Measurements from ENCODE around the gene MAP3K4. TPM values are rescaled to one million over a fixed set of nuclear protein-coding genes. Genes with fewer than 3 reads are reported as not detected.

The MAP3K4 gene
- total RNA-seq, 1 donor: 31.5 TPM

GRCh38 chr6:161164182-161164625 is 172.6 kb downstream of the MAP3K4 start:
- no peak for TF ChIP-seq CTCF (IDR thresholded peaks at IDR 0.05; ENCODE audit: insufficient read depth, low read depth, low read length)
- H3K4me3 ChIP-seq (ENCODE audit: low read depth, low read length): no peak overlapping the region
- no peak for DNase-seq (ENCODE audit: low read depth)

DNA sequence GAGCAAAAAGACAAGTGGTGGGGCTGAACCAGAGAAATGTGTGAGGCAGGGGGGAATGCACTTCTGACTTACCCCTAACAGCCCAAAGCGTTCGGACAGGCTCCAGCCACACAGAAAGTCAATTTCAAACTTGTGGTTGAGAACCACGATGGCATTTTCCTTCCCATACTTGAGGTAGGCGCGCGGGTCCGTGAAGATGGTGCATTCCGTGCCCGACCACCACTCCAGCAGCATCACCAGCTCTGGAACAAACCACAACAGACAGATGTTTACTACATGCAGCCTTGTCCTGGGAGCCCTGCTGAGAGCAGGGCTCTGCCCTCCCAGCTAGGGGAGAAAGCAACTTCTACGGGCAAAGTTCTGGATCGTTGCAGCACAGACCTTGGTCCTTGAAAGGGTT is 174.6 kb downstream of the MAP3K4 start:
- no peak for DNase-seq (ENCODE audit: low read depth)
- TF ChIP-seq CTCF (IDR thresholded peaks at IDR 0.05; ENCODE audit: insufficient read depth, low read depth, low read length): no peak
- H3K4me3 ChIP-seq (ENCODE audit: low read depth, low read length): no peak overlapping the region

DNA sequence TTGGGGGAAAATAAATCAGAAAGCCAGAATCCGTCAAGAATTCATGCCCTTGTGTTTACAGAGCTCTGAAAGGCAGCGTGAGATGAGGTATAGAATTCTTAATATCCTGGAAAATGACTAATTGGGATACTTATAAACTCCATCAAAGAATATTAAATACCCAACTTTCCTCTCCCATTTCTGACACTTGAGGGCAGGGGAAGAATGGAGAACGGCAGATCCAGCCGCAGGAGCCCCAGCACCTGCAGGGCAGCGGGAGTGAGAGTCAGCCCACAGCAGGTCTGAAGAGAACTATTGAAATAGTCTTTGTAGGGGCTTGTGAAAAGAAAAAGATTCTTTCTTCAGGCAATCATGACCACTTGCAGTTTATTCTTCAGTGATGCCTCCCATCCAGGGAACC is 175.1 kb downstream of the MAP3K4 start:
- no peak overlapping the region for H3K4me3 ChIP-seq (ENCODE audit: low read depth, low read length)
- no peak for DNase-seq (ENCODE audit: low read depth)
- TF ChIP-seq CTCF (IDR thresholded peaks at IDR 0.05; ENCODE audit: insufficient read depth, low read depth, low read length): no peak

All from fibroblast of villous mesenchyme (primary cell).